ENCODE results near the gene CBX8. TPM values are rescaled to one million over a fixed set of nuclear protein-coding genes. Genes with fewer than 3 reads are reported as not detected.
"Not testable (repeated sequence)": the region's sequence is repeated elsewhere in the genome, so short reads cannot be mapped to it uniquely, and the experiment has no call there.

CBX8 gene
- total RNA-seq, 1 donor from 2014 or later: 8.2 TPM

DNA sequence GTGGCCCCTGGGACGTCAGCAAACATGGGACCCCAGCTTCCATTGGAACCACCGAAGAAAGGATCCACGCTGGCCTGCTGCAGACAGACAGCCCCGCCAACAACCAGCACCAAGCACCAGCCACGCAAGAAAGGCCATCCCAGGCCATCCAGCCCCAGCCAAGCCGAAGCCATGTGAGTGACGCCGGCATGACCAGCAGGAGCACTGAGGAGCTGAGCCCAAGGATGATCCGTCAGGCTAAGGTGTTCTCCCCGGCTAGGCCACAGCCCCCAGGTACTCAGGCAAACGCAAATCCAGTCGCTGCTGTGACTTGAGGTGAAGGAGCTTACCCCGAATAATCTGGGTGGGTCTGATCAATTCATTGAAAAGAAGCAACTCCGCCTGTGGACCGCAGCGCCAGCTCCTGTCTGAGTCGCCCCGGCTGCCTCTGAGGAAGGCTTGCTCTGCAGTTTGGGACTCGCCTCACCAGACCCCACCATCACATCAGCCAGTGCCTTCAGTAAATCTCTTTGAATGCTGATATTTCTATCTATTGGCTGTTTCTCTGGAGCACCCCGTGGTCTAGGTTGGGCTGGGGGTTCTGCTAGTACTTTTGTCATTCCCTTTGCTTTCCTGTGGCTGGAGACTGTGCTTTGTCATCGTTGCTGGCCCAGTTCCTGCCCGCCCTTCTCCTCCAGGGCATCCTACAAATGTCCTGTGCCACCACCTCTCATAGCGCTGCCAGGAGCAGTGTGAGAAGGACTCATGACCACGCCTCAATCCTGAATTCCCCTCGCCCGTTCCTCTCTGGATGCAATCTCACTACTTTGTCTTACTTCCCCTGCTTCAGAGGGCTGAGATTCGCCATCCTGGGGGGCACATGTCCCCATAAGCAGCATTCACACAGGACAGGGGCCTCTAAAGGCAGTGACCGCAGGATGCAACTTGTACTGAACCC is 27.0 kb downstream of the CBX8 start:
- ATAC-seq: no peak
- intact Hi-C loops (cut with micrococcal nuclease): no loop called here
- no peak for DNase-seq

DNA sequence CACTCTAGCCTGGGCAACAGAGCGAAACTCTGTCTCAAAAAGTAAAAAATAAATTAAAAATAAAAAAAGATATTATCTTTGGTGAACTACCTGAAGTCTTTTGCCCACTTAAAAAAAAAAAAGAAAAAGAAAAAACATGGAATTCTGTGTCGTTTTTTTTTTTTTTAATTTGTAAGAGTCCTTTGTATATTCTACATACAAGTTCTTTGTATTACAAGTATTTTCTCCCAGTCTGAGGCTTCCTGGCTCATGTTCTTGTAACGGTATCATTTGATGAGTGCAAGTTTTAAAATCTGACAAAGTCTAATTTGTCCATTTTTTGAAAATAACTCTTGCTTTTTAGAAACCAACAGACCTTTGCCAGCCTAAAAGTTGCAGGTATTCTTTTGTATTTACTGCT is 31.2 kb downstream of the CBX8 start:
- intact Hi-C loops (cut with micrococcal nuclease): no loop called here
- DNase-seq (no peak), ATAC-seq (no peak)

DNA sequence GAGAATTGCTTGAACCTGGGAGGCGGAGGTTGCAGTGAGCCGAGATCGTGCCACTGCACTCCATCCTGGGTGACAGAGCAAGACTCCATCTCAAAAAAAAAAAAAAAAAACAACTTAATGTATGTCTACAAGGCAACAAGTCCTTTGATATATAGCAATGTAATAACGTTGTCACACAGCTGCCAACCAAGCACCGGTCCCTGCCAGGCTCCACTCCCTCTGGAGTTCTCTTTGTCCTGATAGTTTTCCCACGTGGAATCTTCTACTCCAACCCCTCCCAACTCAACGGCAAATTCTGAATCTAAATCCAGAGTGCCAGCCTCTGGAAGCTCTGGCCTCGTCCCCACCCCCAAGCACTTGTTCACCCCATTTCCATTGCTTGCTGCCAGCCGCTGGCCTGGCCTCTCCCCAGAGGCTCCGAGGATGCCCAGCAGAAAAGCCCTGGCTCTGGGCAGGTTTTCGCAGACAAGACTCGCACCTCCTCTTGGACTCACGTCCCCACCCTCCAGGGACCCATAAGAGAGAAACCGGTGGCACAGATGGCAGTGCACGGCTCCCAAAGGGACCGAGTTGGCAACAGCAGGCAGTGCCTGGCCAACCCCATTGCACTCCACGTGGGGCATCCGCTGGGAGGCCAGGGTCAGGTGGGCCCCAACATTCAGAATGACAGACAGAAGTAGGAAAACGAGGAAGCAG is 34.8 kb downstream of the CBX8 start:
- ATAC-seq (no peak), DNase-seq (no peak)
- intact Hi-C loops (cut with micrococcal nuclease): no loop called here

DNA sequence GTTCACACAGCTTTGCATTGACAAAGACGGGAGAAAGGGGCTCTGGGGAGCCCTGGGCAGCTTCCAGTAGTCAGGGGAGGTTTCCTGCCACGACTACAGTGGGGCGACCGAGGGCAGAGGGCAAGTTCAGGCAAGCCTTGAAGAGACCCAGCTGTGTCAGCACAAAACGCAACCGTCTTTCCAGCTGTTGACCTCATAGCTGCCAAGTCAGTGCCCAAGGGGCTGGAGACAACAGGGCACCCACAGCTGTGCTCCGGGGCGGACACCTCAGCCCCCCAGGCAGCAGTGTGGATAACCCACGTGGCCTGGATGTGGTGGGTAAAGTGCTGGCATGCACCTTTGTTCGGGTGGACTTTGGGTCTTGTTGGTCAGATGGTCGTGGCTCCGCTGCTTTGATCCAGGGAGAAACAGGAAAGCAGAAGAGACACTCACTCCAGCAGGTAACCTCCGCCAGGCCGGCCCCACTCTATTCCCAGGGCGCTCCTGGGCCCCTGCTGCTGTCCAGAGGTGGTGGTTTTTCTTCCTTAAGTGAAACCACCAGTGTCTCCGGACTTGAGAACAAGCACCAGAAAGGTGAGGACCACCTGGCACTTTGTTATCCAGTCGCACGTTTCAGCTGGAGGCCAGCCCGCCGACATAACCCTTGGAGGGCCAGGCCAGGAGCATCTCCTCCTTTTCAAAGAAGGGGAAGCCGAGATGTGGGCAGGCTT is 36.5 kb downstream of the CBX8 start:
- ATAC-seq: no peak
- intact Hi-C loops (cut with micrococcal nuclease): no loop called here
- no peak for DNase-seq

DNA sequence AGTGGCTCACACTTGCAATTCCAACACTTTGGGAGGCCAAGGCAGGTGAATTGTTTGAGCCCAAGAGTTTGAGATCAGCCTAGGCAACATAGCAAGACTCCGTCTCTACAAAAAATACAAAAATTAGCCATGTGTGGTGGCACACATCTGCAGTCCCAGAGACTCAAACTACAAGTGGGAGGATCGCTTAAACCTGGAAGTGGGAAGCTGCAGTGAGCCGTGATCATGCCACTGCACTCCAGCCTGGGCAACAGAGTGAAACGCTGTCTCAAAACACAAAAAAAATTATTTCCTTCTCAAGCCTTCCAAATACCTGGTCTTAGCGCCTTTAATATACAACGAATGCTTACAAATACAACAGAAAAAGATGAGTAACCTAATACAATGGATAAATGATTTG is 38.6 kb downstream of the CBX8 start:
- no peak for ATAC-seq
- intact Hi-C loops (cut with micrococcal nuclease): no loop called here
- DNase-seq: no peak

DNA sequence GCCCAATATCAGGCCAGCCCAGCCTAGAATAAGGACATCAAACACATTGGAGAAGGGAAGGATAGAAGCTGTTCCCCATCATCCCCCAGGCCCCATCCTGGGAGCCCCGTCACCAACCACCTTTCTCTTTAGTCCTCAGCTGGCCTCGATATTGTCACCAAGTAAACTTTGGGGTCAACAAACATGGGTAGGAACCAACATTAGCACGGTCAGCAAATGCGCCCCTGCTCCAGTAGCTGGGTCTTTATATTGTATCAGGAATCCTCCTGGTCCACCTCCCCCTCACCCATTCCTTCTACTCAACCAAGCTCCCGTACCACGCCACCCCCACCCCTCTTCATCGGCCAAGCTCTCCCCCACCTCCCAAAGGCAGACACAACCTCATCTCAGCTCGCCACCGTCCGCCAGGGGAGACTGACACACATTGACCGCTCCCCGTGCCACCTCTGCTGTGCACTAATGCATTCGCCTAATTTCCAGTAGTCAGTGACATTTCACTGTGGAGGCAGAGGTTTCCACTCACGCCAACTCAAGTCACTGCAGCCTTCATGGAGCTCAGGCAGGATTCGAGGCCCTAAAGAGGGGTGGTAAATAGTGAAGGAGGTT is 39.6 kb downstream of the CBX8 start:
- ATAC-seq: no peak
- DNase-seq: no peak

DNA sequence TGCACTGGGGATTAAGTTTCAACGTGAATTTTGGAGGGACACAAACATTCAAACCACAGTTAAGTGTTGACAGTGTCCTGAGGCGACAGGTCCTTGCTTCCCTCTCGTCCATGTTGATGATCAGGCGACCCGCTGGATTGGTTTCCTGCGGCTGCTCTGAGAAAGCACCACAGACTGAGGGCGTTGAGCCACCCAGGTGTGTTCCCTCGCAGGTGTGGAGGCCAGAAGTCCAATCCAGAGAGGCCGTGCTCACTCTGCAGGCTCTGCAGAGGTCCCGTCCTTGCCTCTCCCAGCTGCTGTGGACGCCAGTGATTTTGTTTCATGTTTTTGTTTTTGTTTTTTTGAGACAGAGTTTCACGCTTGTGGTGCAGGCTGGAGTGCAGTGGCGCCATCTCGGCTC is 41.3 kb downstream of the CBX8 start:
- ATAC-seq: no peak
- no peak for DNase-seq
- intact Hi-C loops (cut with micrococcal nuclease): no loop called here

More for the DNA sequence above, 39.6 kb downstream of the CBX8 start:
- intact Hi-C loops (cut with micrococcal nuclease): no loop called here

DNA sequence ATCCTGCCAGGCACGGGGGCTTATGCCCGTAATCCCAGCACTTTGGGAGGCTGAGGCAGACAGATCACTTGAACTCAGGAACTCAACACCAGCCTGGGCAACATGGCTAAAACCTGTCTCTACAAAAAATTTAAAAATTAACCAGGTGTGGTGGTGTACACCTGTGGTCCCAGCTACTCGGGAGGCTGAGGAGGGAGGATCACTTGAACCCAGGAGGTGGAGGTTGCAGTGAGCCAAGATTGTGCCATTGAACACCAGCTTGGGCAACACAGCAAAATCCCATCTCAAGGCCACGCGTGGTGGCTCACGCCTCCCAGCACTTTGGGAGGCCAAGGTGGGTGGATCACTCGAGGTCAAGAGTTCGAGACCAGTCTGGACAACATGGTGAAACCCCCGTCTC is 42.0 kb downstream of the CBX8 start:
- ATAC-seq; DNase-seq; intact Hi-C loops (cut with micrococcal nuclease): not testable (repeated sequence)

DNA sequence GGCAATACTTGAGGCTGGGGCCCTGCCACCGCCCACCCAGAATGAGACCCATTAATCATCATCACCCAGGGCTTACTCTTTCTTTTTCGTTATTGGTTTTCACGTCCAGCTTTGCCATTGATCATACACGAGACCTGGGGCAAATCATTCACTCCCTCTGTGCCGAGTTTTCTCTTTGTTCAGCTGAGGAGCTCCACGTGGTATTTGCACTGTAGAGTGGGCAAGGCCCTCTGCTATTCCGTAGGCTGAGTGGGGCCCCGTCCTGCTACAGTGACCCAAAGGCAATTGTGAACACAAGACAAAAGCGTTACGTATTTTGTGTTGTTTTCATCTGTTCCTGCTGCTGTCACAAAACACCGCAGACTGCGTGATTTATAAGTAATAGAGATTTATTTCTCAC is 42.5 kb downstream of the CBX8 start:
- ATAC-seq (no peak), DNase-seq (no peak)
- intact Hi-C loops (cut with micrococcal nuclease): no loop called here

DNA sequence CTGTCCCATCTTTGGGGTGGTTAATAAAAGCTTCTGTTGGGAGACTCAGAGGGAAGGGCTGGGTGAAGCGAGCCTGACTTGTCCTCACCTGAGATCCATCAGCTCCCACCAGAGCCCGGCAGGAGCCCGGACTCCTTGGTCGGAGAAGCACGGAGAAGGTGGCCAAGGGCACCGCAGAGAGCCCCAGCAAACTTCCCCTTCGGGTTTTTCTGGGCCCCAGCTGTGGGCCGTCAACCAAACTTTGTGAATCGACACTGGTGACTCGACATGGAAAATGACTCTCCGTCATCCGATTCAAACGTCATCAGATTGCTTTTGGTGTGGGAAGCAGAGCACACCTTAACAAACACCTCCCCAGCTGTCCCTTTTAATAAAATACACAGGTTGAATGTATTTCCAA is 44.7 kb downstream of the CBX8 start:
- intact Hi-C loops (cut with micrococcal nuclease): no loop called here
- DNase-seq (no peak), ATAC-seq (no peak)

DNA sequence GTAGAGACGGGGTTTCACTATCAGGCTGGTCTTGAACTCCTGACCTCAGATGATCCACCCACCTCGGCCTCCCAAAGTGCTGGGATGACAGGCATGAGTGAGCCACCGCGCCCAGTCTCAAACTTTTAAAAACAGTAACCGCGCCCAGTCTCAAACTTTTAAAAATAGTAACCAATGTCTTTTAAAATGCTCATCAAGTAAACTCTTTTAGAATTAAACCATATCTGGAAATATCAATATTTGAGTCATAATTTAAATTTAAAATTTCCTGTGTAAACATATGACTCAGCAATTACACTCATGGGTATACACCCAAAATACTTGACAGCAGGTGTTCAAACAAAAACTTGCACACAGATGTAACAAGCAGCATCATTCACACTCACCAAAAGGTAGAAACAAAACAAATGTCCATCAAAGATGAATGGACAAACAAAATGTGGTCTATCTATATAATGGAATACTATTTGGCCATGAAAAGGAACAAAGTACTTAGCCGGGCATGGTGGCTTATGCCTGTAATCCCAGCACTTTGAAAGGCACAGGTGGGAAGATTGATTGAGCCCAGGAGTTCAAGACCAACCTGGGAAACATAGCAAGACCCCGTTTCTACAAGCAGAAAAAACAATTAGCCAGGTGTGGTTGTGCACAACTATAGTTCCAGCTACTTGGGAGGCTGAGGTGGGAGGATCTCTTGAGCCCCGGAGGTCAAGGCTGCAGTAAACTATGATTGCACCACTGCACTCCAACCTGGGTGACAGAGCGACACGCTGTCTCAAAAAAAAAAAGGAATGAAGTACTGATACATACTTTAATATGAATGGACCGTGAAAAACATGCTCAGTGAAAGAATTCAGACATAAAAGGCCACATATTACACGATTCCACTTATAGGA is 46.0 kb downstream of the CBX8 start:
- intact Hi-C loops (cut with micrococcal nuclease): no loop called here
- DNase-seq (no peak), ATAC-seq (no peak)

DNA sequence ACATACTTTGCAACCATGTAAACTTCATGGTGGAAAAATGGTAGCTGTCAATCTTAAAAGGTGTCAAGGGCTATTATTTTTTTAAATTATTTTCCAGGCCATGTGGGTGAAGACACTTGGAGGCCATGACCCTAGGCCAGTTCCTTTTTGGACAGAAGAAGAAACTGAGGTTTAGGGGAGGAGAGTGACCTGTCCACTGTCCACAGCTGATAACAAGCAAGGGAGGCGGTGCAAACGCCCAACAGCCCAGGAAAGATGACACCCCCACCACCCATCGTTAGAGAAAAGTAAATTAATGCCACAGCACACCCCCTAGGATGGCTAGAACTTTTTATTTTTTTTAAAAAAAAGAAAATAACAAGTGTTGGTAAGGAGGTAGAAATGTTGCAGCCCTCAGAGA is 46.9 kb downstream of the CBX8 start:
- DNase-seq: no peak
- no peak for ATAC-seq
- intact Hi-C loops (cut with micrococcal nuclease): no loop called here

DNA sequence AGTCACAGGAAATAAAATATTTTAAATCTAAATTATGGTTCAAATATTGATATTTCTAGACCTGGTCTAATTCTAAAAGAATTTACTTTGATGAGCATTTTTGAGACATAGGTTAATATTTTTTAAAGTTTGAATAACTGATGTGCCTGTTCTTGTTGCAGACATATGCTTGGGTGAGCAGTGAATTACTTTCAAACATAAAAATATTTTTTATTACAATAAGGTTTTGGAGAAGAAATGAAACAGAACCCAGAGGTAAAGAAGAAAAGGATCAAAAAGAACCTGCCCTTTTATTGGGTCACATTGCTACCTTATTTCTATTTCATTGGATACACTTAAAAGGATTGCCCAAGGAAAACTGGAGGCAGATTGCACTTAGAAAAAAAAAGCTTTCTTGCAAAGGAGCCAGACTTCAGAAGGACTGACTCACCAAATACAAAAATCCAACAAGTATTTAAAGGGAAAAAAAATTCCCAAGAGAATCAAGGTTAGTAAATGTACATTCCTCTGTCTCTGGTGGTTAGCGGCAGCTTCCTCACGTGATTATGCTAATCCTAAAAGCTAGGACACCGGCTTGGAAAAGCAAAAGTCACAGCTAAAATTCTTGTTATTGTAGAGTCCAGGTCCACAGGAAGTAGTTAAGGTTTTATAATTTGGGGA is 47.6 kb downstream of the CBX8 start:
- no peak for DNase-seq
- intact Hi-C loops (cut with micrococcal nuclease): no loop called here
- no peak for ATAC-seq

DNA sequence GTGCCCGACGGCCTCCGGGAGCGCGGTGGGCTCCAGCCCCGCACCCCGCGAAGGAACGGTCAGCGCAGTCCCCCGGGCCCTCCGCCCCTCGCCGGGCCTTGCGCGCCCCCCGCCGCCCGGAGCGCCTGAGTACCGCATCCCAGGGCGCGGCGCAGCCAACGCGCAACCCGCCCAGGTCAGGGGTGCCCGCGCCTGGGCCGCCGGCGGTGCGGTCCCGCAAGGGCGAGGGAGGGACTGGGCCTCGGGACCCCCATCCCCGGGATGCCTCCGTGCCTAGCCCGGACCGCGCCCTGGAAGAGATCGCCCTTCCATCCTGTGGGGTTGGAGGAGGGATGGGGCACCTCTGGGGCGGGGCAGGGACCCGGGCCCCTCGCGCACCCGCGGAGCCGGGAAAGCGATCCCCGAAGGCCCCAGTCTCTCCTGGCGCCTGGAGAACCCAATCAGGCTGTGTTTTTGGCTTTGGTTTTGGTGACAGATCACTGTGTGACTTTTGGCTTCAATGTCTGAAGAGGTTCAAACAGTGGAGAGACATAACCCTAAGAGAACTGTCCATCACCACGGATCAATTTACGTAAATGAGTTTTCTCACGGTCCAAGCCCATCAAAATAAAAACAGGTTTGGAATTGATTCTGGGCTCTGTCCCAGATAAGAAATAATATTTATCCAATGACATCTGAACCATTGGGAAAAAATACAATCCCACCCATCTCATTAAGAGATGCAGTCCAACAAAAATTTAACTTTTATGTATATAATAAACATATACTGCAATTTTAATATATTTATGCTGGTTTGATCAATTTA is 48.4 kb downstream of the CBX8 start:
- ATAC-seq: no peak
- DNase-seq: no peak
- intact Hi-C loops (cut with micrococcal nuclease): no loop called here

DNA sequence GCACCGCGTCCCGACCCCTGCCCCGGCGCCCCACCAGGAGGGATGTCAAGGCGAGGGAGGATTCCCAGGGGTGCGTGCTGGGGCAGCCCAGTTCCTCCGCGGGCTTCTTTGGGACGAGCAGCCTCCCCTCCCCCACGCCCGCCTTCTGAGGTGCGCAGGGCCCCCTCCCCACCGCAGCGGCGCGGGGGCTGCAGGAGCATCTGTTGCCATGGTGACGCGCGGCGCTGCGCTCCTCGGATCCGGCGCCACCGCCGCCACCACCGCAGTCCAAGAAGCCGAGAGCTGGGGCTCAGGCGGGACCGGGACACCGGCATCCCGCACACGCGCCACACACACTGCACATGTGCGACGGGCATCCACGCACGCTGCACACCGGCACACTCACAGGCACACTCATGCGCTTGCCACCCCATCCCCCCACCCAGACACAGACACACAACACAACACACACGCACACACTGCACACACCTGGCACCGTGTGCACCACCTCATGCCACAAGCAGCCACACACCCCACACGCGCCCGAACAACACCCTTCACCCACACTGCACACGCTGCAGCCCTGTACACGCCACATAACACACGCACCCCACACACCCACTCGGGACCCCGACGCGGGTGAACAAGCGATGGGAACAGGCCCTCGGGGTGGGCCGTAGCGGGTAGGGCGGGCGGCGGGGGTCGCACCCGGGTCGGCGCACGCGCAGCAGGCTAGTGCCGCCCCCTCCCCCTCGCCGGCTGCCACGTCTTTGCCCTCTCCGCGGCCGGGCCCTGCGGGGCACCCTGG is 49.2 kb downstream of the CBX8 start:
- ATAC-seq (no peak), DNase-seq (no peak)
- intact Hi-C loops (cut with micrococcal nuclease): no loop called here

DNA sequence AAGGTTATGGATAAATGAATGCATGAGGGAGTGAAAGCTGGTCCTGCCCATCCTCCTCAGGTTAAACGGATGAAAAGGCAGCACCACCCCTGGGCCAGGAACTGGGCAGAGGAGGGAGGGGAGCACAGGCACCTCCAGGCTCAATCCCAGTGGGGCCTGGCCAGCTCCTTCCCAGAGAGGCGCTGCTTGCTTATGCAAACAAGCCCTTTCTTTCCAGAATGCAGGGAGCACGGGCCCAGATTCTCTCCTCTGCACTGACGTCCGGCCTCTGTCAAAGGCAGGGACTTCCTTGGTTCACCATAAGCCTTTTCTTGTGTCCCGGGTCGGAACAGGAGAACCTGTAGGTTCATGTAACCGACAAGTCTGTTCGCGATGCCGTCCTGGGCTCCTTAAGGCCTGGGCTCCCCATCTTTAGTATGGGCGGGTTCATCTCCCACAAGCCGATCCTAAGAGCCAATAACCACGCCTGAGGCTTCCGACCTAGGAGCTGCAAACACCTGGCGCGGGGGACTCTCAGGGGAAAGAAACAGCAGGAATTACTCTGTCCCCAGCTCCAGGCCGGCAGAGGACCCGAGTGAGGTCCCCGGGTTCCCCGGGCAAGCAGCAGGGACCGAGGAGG is 49.9 kb downstream of the CBX8 start:
- intact Hi-C loops (cut with micrococcal nuclease): no loop called here
- ATAC-seq: peak; percentile 13
- DNase-seq: no peak

Measured in left ventricle myocardium superior (tissue), 1 donor.